Hematopoietic multipotent progenitor cell treated with erythropoietin and hydrocortisone succinate and interleukin-3 and kit ligand, for 8 days (in vitro differentiated cells): ENCODE measurements around the gene AFF1.

Source experiments
- DNase-seq: peaks from one replicate; pipeline ENCODE4 v3.0.0-alpha.2; 2015

The AFF1 gene

GRCh38 chr4:86919561-86920223 lies 15.1 kb upstream of the AFF1 start:
- peak; percentile 53 for DNase-seq

GRCh38 chr4:86921608-86922252 lies 13.1 kb upstream of the AFF1 start:
- DNase-seq, result no peak

- peak; percentile 40 for DNase-seq
Measured at GRCh38 chr4:86924811-86925210, 10.0 kb upstream of the AFF1 start.

GRCh38 chr4:86926435-86927086 lies 8.2 kb upstream of the AFF1 start:
- DNase-seq, result no peak

- DNase-seq, result peak; percentile 14
Measured at GRCh38 chr4:86927843-86928395, 6.9 kb upstream of the AFF1 start.

- no peak for DNase-seq
Measured at GRCh38 chr4:86928400-86929255, 6.2 kb upstream of the AFF1 start.

GRCh38 chr4:86934147-86934770 lies 552 bp upstream of the AFF1 start:
- DNase-seq, result peak; percentile 49

GRCh38 chr4:86935566-86935852 lies 698 bp downstream of the AFF1 start:
- peak; percentile 38 for DNase-seq

GRCh38 chr4:86935853-86936733 lies 1.3 kb downstream of the AFF1 start:
- DNase-seq, result peak; percentile 90

GRCh38 chr4:86938771-86939520 lies 4.1 kb downstream of the AFF1 start:
- DNase-seq, result no peak

GRCh38 chr4:86939729-86940575 lies 5.1 kb downstream of the AFF1 start:
- no peak for DNase-seq

GRCh38 chr4:86940920-86941460 lies 6.2 kb downstream of the AFF1 start:
- DNase-seq, result no peak

- DNase-seq, result peak; percentile 70
Measured at GRCh38 chr4:86942185-86942666, 7.4 kb downstream of the AFF1 start.

GRCh38 chr4:86944964-86945781 lies 10.4 kb downstream of the AFF1 start:
- DNase-seq, result no peak

- DNase-seq, result no peak
Measured at GRCh38 chr4:86946868-86947500, 12.2 kb downstream of the AFF1 start.

GRCh38 chr4:86947501-86948120 lies 12.8 kb downstream of the AFF1 start:
- DNase-seq, result no peak

- DNase-seq, result no peak
Measured at GRCh38 chr4:86948276-86948675, 13.5 kb downstream of the AFF1 start.
